K562 (cell line): ENCODE data around the gene FTO. TPM values are rescaled to one million over a fixed set of nuclear protein-coding genes. Genes with fewer than 3 reads are reported as not detected.

ENCODE experiments used
- ATAC-seq: fragments of 200-7000 bp; cut with Tn5 transposase; 3 replicates; pipeline ENCODE4 v1.9.1; 2020; ENCODE audit warnings: moderate library complexity
- BruUV-seq: library from RNA; stranded (reverse); fragments of 400-500 nt; replicated peaks from 2 replicates; lab custom pipeline; 2021; lab: Mats Ljungman, UMichigan
- CTCF ChIA-PET: fragments of 300-600 bp; formaldehyde crosslinking; extraction: SDS; loops from one replicate; lab custom pipeline; 2021; ENCODE audit warnings: low intra/inter-chr PET ratio; lab: Yijun Ruan, JAX
- POLR2A ChIA-PET: fragments of 300-600, 350-650 bp; sonication (Branson Sonifier 250); formaldehyde crosslinking; extraction: SDS; loops from one replicate; lab custom pipeline; 2021; ENCODE audit warnings: antibody characterized with exemption, inconsistent platforms; lab: Yijun Ruan, JAX
- DNase-seq, 4 experiments: peaks; one replicate each; pipeline versions ENCODE4 v3.0.0 to v3.0.0-alpha.2; 2011 to 2018; ENCODE audit warnings: low spot score in 3 of 4, mixed read lengths in 3 of 4; ENCODE audit errors: extremely low read depth in 1 of 4
- FAIRE-seq: peaks from 2 replicates; lab custom pipeline; 2011; peaks lifted over from hg19 to GRCh38; lab: Jason Lieb, UNC
- H2AFZ ChIP-seq: 2 replicates; pipeline ENCODE4 v1.6.0; 2011; ENCODE audit warnings: low read depth, low read length, control low read depth, inconsistent platforms
- H3K27ac ChIP-seq: fragments of 200-600 bp; 3 replicates; pipeline ENCODE4 v1.8.0; 2011; ENCODE audit warnings: low read depth, mild to moderate bottlenecking, control low read depth, inconsistent platforms, low read length, moderate library complexity, mixed read lengths; ENCODE audit errors: extremely low read depth
- H3K27me3 ChIP-seq, 2 experiments: fragments of 300-600 bp in 1 of 2; 2 replicates in 1 of 2; 3 replicates in 1 of 2; pipeline versions ENCODE4 v1.6.0 to v1.8.0; 2011; ENCODE audit warnings: inconsistent platforms in 2 of 2, low read length in 2 of 2, mild to moderate bottlenecking in 1 of 2, mixed read lengths in 1 of 2, moderate library complexity in 1 of 2; ENCODE audit not compliant: control insufficient read depth in 2 of 2, insufficient read depth in 2 of 2
- H3K36me3 ChIP-seq: fragments of 300-600 bp; 3 replicates; pipeline ENCODE4 v1.8.0; 2011; ENCODE audit warnings: mild to moderate bottlenecking, low read length, inconsistent platforms; ENCODE audit not compliant: control insufficient read depth, insufficient read depth
- H3K4me1 ChIP-seq, 2 experiments: fragments of 200-600 bp in 1 of 2; replicated peaks in 1 of 2; 2 replicates in 1 of 2; 3 replicates in 1 of 2; pipeline versions ENCODE4 v1.5.1 to v1.8.0; 2011; ENCODE audit warnings: inconsistent platforms in 2 of 2, low read length in 2 of 2, mild to moderate bottlenecking in 1 of 2, mixed read lengths in 1 of 2, moderate library complexity in 1 of 2; ENCODE audit not compliant: control insufficient read depth in 2 of 2, insufficient read depth in 2 of 2
- H3K4me2 ChIP-seq: 2 replicates; pipeline ENCODE4 v1.6.1; 2011; ENCODE audit warnings: low read length, control low read depth, inconsistent platforms, mixed read lengths; ENCODE audit not compliant: insufficient read depth
- H3K4me3 ChIP-seq: fragments of 200-600 bp; sonication (generic), shearing (Covaris generic); 2 replicates; pipeline ENCODE4 v1.5.1; 2016; ENCODE audit warnings: control low read depth, inconsistent platforms
- H3K79me2 ChIP-seq: fragments of 200-600 bp; 3 replicates; pipeline ENCODE4 v1.8.0; 2011; ENCODE audit warnings: low read length, inconsistent platforms; ENCODE audit not compliant: control insufficient read depth, insufficient read depth
- H3K9ac ChIP-seq, 2 experiments: 2 replicates each; pipeline versions ENCODE4 v1.6.0 to v1.6.1; 2011; ENCODE audit warnings: low read depth in 2 of 2, low read length in 2 of 2, control low read depth in 1 of 2, inconsistent platforms in 1 of 2, mild to moderate bottlenecking in 1 of 2, mixed read lengths in 1 of 2; ENCODE audit not compliant: insufficient read depth in 1 of 2
- H3K9me1 ChIP-seq: one replicate; pipeline ENCODE4 v1.6.0; 2011; ENCODE audit warnings: inconsistent platforms, mild to moderate bottlenecking, low read length, moderate library complexity; ENCODE audit not compliant: control insufficient read depth, insufficient read depth
- H3K9me3 ChIP-seq: replicated peaks from 2 replicates; pipeline ENCODE4 v1.5.1; 2011; ENCODE audit warnings: low read depth, low read length, inconsistent platforms; ENCODE audit not compliant: control insufficient read depth, insufficient read depth
- H4K20me1 ChIP-seq: replicated peaks from 2 replicates; pipeline ENCODE4 v1.6.1; 2011; ENCODE audit warnings: low read length, inconsistent platforms, mixed read lengths; ENCODE audit not compliant: control insufficient read depth, insufficient read depth
- ARHGAP35 ChIP-seq: fragments of 450-650 bp; IDR thresholded peaks from 2 replicates; pipeline ENCODE4 v1.6.1; 2018; ENCODE audit not compliant: partially characterized antibody
- ARID1B ChIP-seq: fragments of 450-650 bp; IDR thresholded peaks from 2 replicates; pipeline ENCODE4 v1.6.1; 2016; ENCODE audit warnings: antibody characterized with exemption, mild to moderate bottlenecking, inconsistent platforms
- ELF4 ChIP-seq: fragments of 450-650 bp; formaldehyde crosslinking; IDR thresholded peaks from 2 replicates; pipeline ENCODE4 v1.4.0; 2022; ENCODE audit warnings: missing genetic modification characterization
- ESRRB ChIP-seq: fragments of 250-450 bp; sonication (Bioruptor Pico); IDR thresholded peaks from 2 replicates; pipeline ENCODE4 v1.5.0; 2020; ENCODE audit warnings: mild to moderate bottlenecking, moderate library complexity, borderline replicate concordance
- FOSL1 ChIP-seq: fragments of 200-800 bp; sonication (Bioruptor generic); conservative IDR thresholded peaks from 2 replicates; pipeline ENCODE4 v1.6.1; 2016; ENCODE audit warnings: missing genetic modification characterization, missing compliant biosample characterization
- KAT2B ChIP-seq: IDR thresholded peaks from one replicate; pipeline ENCODE4 v1.6.1; 2012; ENCODE audit warnings: low read depth, mild to moderate bottlenecking, control low read depth, inconsistent platforms, low read length, moderate library complexity
- SETDB1 ChIP-seq: IDR thresholded peaks from one replicate; pipeline ENCODE4 v1.6.1; 2012; ENCODE audit warnings: low read length, control low read depth, inconsistent platforms
- TCFL5 ChIP-seq: fragments of 250-450 bp; sonication (Bioruptor Pico); conservative IDR thresholded peaks from 2 replicates; pipeline ENCODE4 v1.6.1; 2021; ENCODE audit warnings: mild to moderate bottlenecking, moderate library complexity, matching md5 sums
- ZC3H8 ChIP-seq: fragments of 450-650 bp; IDR thresholded peaks from 2 replicates; pipeline ENCODE4 v1.6.1; 2017
- ZNF324 ChIP-seq: fragments of 250-450 bp; sonication (Bioruptor Pico); IDR thresholded peaks from 2 replicates; pipeline ENCODE4 v1.4.0; 2020; ENCODE audit warnings: mild to moderate bottlenecking
- ZNF354B ChIP-seq: fragments of 250-450 bp; sonication (Bioruptor Pico); IDR thresholded peaks from 2 replicates; pipeline ENCODE4 v1.4.0; 2020
- WGBS: fragments of 100-300 bp; shearing (Covaris generic); methylation state at CpG from one replicate; pipeline ENCODE4 v1.1.6; 2016; ENCODE audit warnings: low coverage, mixed read lengths; ENCODE audit not compliant: insufficient coverage; ENCODE audit errors: missing lambda C conversion rate; 5-methylcytosine and 5-hydroxymethylcytosine counted together
- in situ Hi-C: fragments of 300-500 bp; cut with MboI; formaldehyde crosslinking; loops from 4 replicates; pipeline ENCODE4 v1.15.0; 2018; ENCODE audit warnings: inconsistent platforms, mixed read lengths
- intact Hi-C: fragments of 100-400 bp; cut with micrococcal nuclease; formaldehyde crosslinking; loops from 2 replicates; pipeline ENCODE4 v1.14.2; 2022
- polyA plus RNA-seq, 8 experiments: library from polyadenylated mRNA; depleted of rRNA in 4 of 8; stranded (reverse) in 5 of 8; unstranded in 3 of 8; fragments of >200 nt; fragmentation: Nextera tagmentation in 2 of 8; fragmentation: Illumina TruSeq in 1 of 8; extraction: Ambion mirVana in 2 of 8; extraction: Trizol in 1 of 8; gene quantifications; 2 replicates each; pipeline versions ENCODE4 v1.2.1 to v1.2.3, GENCODE V29; 2011 to 2014; ENCODE audit warnings: inconsistent platforms in 1 of 8, missing spikeins in 1 of 8
- total RNA-seq, 7 experiments: library from RNA; depleted of rRNA in 6 of 7; stranded (reverse); fragments of >200 nt in 6 of 7; fragmentation: Illumina TruSeq in 2 of 7; extraction: Trizol in 2 of 7; gene quantifications; 2 replicates each; pipeline versions ENCODE4 v1.2.1 to v1.2.3, GENCODE V29; 2011 to 2021; ENCODE audit warnings: low replicate concordance in 1 of 7
- TF ChIP-seq, protein P1 (sequence below): fragments of 450-650 bp; IDR thresholded peaks from 2 replicates; pipeline ENCODE4 v1.6.1; 2016; ENCODE audit warnings: mild to moderate bottlenecking

FTO gene
- total and polyA plus RNA-seq, 9 of the 15 experiments (the other 6 are each of a cell fraction or from before 2014, with no cell fraction given), result 11.3 to 27.7 (median 25.5) TPM

DNA sequence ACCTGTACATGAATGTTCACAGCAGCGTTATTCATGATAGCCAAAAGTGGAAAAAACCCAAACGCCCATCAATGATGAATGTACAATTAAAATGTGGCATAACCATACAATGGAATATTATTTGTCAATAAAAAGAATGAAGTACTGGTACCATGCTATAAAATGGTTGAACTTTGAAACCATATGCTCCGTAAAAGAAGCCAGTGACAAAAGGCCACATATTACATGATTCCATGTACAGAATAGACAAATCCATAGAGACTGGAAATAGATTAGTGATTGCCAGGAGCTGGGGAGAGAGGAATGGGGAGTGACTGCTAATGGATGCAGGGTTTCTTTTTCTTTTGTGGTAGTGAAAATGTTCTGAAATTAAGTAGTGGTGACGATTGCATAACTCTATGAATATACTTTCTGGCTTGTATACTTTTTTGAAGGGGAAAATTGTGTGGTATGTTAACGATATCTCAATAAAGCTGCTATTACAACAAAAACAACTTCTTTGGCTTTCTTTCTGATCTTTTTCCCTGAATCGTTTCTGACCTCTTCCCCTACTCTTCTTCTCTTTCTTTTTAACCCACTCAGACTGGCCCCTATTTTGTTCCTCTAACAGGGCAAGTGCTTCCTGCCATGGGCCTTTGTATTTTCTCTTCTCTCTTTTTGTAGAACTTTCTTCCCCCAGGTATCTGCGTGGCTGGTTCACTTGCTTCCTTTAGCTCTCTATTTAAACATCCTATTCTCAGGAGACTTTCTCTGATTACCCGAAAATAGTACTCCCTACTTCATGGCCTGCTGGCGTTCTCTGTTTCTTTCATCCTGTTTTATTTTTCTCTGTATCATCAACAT lies 67.9 kb downstream of the FTO start:
- intact Hi-C loops, result loop anchor here (2.0 to 10.0 kb wide), 2 partner anchors 121 to 503 kb away; no protein-coding TSS in a partner anchor
- Histone ChIP-seq H3K79me2 (no peaks in the 10 kb centered on the region), H3K4me3 (no peak overlapping the region), H3K9ac (no peak overlapping the region), H4K20me1 (peaks cover 23% of the 10 kb centered on the region), H3K9me3 (no peaks in the 10 kb centered on the region), H3K27ac (no peak overlapping the region), H3K9me1 (no peaks in the 10 kb centered on the region), H3K36me3 (no peaks in the 10 kb centered on the region), H2AFZ (no peak overlapping the region), H3K4me1 (peaks cover 0 to 5% of the 10 kb centered on the region in 2 experiments; a peak in 2 of 5 replicates), H3K4me2 (no peak overlapping the region), H3K27me3 (no peaks in the 10 kb centered on the region; a peak in 1 of 5 replicates)
- DNase-seq (no peak), ATAC-seq (no peak), FAIRE-seq (no peak)
- TF ChIP-seq ZC3H8 (no peak), SETDB1 (no peak), ESRRB (CRISPR knock-in tag) (no peak), ELF4 (CRISPR knock-in tag) (no peak), FOSL1 (tag) (no peak), ARHGAP35 (no peak), ZNF324 (CRISPR knock-in tag) (no peak), ZNF354B (no peak), TCFL5 (CRISPR knock-in tag) (no peak), ARID1B (no peak), KAT2B (no peak)
- TF ChIP-seq, protein P1, sequence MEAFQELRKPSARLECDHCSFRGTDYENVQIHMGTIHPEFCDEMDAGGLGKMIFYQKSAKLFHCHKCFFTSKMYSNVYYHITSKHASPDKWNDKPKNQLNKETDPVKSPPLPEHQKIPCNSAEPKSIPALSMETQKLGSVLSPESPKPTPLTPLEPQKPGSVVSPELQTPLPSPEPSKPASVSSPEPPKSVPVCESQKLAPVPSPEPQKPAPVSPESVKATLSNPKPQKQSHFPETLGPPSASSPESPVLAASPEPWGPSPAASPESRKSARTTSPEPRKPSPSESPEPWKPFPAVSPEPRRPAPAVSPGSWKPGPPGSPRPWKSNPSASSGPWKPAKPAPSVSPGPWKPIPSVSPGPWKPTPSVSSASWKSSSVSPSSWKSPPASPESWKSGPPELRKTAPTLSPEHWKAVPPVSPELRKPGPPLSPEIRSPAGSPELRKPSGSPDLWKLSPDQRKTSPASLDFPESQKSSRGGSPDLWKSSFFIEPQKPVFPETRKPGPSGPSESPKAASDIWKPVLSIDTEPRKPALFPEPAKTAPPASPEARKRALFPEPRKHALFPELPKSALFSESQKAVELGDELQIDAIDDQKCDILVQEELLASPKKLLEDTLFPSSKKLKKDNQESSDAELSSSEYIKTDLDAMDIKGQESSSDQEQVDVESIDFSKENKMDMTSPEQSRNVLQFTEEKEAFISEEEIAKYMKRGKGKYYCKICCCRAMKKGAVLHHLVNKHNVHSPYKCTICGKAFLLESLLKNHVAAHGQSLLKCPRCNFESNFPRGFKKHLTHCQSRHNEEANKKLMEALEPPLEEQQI, result no peak
- 4% methylated on average over 9 of the region's 9 CpGs for WGBS
- no TSS peak for BruUV-seq
- in situ Hi-C loops, result no loop called here
- POLR2A ChIA-PET, result interaction anchor here (0.6 kb wide), 1 partner anchor 351 kb away, joined by 4 read pairs; no protein-coding TSS in a partner anchor
- CTCF ChIA-PET, result no interaction called here
